Middle frontal gyrus (tissue), 1 donor: ENCODE results near the gene DNAJC6.
A peak's percentile ranks its signal among the peaks of the same experiment; 100 is the strongest.

Experiments used
- DNase-seq: peaks from one replicate; pipeline ENCODE4 v3.0.0-alpha.2; 2015; ENCODE audit warnings: low spot score; ENCODE audit errors: extremely low spot score

The DNAJC6 gene

DNA sequence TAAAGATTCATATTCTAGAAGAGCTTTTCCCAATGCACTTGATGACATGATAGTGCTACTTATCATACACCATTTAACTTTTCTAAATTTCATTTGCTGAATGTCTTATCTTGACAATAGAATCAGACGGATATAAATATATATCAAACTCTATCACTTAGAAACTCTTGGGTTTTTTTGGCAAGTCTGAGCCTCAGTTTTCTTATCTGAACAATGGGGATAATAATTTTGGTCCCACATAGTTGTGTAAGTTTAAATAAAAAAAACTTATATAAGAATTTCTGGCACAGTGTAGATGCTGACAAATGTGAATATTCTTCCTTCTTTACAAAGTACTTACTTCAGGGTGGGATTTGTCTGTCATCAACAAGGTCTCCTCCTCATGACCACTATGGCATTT is 89.7 kb downstream of the DNAJC6 start:
- no peak for DNase-seq

DNA sequence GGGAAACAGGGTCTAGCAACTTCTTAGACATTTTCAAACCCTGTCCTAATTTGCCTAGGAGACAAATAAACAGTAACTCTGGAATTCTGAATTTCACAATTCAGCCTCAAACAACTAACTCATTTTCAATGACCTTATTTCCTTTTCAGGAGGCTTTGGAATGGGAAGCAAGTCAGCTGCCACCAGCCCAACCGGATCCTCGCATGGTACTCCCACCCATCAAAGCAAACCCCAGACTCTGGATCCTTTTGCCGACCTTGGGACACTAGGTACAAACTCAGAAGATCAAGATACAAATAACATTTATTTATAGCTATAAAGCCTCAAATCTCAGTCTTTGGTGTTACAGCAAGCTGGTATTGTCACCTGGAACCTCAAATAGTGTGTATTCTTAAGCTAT is 92.3 kb downstream of the DNAJC6 start:
- DNase-seq = no peak

DNA sequence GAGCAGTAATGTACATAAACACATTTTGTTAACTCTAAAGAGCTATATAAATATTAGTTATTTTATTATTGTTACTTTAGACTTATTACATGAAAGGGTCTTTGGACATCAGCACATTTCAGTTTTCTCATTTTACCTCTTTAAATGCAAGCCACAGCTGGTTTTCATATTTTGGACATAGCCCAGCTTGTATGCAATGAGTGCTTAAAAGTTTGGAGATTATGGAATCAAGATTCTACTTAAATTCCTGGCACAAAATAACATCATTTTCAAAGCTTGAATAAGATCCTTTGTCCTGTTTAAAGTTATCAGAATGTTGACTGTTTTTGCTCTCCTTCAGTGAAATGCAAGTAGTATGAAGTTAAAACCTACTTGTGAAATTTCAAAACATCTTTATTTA is 95.6 kb downstream of the DNAJC6 start:
- DNase-seq = no peak

DNA sequence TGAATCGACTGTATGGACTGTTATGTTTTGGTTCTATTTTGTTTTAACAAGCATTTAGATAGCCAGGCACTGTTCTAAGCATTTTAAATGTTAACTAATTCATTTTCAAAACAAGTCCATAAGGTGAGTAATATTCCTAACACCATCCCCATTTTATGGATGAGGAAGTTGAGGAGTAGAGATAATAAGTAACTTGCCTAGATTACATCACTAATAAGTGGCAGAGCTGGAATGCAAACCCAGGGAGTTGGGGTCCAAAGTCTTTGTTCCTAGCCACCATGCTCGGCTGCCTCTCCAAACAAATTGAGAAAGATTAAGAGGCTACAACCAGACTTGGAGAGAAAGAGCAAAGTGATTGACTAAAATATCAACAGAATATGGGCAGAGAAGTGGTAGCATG is 98.5 kb downstream of the DNAJC6 start:
- DNase-seq = no peak

DNA sequence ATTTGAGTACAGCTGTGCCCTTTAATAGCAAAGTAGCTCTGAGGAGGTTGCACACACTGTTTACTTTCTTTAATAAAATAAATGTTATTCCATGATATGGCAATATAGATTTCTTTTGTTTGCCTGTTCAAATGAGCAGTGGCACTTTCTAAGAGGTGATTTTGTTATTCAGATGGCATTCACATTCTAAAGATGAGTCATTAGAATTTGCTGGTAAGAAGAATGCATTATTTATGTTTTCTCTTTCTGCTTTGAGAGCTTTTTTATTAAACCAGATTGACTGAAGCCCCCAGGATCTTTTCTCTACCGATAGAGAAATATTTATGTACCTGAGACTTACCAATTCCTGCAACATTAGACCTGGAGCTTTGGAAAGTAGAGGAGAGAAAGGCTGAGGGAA is 100.0 kb downstream of the DNAJC6 start:
- no peak for DNase-seq

DNA sequence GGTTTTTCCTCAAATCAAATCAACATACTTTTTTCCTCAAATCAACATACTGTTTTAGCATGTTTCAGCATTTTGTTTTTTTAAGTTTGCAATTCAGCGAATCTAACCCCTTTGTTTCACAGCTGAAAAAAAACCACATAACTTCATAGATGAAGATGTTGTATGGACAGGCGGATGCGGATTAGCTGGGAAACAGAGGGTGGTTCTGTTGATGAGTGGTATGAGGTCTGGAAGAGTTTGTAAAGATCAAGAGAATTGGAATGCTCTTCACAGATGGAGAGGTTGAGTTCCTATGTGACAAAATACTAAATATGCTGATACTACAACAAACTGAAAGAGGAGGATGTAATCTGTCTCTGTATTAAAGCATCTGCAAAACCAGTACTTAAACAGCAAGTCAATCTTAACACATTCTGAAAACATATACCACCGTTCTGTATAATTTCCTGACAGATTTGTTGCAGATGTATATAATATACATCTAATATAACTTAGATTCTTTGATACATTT is 100.5 kb downstream of the DNAJC6 start:
- no peak for DNase-seq

DNA sequence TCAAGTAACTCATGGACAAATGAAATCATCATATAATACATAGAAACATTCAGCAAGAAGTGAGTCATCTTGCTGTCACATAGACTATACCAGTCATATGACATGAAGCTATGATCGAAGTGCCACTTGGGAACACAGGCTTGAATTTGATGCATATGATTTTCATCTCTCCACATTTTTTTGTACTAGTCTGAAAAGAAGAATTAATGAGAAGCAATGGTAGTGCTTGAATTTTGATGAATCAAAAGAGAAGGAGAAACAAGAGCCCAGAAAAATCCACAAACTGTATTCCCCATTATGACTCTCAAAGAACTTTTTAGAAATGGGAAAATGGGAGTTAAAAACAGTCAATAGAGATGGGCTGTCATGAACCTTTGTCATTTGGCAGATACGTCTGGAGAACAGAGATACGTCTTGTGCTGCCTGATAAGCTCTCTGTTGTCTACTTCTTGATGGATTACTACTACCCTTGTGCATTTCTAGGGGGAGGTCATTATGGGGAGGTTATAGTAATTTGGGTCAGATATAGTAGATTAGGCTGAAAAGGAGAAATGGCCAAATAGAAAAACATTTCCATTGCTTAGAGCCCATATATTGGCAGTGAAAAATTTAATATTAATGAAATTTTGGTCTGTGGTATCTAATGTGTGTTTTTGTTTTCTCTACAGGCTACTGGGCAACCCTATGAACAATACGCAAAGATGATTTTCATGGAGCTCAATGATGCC is 103.1 kb downstream of the DNAJC6 start:
- DNase-seq = no peak

DNA sequence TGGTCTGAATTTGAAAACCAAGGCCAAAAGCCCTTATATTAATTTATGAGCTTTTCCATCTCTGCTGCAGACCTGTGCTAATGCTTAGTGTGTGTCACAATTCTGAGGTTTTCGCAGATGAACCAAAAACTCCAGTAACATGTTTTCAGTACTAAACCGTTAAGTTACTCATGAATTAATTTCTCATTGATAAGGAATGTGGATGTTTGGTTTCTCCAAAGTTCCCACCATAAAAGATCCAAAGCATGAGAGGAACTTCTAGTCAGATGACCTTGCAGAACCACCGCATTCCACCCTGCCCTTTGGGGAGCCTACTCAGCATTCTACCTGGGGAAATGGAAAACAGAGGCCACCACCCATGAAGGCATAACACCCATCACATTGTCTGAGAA is 103.6 kb downstream of the DNAJC6 start:
- DNase-seq = no peak

DNA sequence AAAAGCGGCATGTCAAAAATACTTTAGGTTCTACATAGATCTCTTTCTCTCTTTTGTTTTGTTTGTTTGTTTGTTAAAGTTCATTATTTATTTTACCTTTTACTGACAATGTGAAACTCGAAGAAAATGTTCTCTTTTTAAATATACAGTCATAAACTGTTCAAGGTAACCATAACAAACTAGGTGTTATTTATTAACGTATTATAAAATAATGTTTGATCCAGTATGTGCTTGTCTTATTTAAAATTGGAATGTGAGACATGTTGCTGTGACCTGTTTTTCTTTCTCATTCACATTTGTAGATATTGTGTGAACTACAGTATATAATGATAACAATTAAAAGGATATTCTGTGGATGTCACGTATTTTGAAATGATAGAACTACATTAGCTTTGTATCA is 105.2 kb downstream of the DNAJC6 start:
- no peak for DNase-seq

DNA sequence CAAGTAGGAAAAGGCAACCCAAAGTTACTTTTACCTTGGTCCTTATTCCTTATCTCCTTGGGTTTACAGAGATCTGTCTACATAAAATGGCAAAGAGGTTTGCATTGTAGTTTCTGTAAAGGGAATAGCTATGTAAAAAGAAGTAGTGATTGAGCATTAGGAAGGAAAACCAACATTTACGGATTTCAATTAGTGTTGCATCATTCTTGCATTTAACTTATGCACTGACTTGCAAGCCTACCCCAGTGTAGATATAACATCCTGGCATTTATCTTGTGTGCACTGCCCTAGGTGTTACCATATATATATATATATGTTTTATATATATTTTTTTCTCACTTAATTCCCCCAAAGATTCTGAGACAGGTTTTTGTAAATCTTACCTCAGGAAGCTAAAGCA is 107.4 kb downstream of the DNAJC6 start:
- DNase-seq = no peak

DNA sequence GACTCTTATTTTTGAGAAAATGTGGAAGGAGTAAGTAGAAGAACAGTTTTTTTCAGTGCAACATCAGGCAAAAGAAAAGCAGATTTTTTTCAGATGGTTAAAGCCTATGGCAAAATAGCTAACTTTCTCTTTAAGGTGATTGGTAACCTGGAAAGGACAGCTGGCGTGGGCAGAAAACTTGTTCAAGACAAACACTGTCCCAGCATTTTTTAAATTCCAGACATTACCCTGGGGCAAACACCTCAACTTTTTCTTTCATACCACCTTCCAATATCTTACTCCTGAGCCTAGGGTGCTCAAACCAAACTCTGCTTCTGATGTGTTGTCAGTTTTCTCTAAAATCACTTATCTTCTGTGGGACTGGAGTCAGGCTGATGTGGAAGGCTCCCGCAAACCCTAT is 108.4 kb downstream of the DNAJC6 start:
- DNase-seq = no peak

DNA sequence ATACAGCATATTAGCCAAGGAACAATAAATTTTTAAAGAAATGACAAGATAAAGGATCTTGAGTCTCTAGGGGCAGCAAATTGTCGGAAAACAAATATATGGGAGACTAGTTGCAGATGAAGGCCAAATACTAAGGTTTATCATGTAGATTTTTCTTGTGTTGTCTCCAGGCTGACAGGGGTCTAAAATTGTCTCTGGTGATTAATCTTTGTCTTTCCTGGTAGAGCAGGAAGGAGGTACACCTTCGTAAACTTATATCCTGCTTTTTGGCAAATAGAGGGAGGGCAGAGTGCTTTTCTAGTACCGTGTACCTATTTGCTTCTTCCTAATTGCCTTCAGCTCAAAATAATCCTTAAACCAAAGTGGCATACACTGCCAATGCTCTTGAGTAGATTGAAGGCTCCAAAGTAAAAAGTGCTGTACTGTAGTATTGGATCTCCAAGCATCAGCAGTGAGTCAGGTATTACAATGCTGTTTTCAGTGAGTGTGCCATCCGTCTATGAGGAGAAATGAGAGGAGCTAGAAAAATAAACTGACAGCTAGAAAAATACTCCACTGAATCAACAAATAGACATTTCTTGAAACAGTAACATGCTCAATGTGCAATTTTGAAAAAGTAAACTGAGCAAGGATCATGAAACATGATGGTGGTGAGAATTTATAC is 109.3 kb downstream of the DNAJC6 start:
- DNase-seq = no peak

DNA sequence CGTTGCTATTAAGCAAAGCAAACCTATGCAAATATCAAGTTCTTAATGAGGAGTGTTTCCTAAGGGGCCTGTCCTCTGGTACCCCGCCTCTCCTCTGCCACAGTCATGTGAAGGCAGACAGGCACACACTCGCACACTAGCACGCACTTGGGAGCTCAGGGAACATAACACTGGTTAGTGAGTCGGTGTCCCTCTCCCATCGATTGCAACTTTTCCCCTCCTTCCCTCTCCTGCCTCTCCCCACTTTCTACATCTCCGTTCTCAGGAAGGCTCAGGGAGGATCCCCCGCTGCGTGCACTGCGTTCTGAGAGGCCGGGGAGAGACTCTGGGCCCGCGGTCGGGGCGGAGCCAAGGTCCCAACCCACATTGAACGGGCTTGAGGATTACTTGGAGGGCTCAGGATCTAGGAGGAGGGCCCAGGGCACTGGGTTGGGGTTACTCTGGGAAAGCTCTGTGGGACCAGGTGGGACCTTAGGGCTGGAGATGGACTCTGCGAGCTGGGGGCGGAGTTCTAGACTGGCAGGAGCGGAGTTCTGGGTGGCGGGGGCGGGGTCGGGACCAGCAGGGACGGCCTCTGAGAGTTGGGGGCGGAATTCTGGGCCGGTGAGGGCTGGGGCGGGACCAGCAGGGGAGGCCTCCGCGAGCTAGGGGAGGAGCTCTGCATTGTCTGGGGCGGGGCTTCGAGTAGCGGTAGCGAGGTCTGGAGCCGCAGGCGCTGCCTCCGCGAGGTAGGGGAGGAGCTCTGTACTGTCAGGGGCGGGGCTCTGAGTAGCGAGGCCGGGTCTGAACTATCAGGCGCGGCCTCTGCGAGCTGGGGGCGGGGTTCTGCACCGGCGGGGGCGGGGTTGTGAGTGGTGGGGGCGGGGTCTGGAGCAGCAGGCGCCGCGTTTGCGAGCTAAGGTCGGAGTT is 110.6 kb downstream of the DNAJC6 start:
- DNase-seq = peak; percentile 89

DNA sequence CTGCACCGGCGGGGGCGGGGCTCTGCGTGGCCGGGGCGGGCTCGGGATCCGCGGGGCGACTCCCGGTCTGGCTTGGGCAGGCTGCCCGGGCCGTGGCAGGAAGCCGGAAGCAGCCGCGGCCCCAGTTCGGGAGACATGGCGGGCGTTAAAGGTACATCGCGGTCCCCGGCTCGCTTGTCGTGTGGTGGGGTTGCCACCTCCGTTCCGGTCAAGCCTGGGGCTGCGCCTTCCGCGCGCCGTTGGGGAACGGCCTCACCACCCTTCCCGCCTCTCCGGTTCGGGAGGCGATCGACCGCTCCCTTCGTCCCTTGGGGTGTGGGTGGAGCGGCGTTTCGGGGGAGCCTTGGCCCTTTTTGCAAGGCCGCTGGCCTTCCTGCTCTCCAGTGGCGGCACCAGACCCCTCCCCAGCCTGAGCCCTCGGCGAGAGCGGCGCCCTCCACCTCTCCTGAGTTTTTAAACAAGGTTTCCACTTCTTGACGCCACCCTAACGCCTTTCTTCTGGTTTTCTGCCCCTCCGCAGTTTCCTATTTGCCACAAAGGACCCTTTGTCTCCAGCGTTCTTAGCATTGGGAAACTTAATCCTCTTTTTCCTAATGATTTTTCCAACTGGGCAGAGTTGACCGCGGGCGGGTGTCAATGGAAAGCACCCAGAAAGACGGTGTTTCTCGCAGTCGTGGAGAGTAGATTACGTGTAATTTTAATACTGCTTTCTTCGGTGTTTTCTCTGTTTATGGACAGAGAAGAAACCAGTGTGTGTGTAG is 111.4 kb downstream of the DNAJC6 start, which contains the start of the genes LEPR and LEPROT:
Gene LEPR (plus strand): TSS at position 79 of the 761 bp plus-strand sequence. CDS start 144,898 bp downstream, outside the sequence.
Gene LEPROT (plus strand): TSS at position 79 of the 761 bp plus-strand sequence. CDS start 57 bp downstream, at position 136.
- no peak for DNase-seq

DNA sequence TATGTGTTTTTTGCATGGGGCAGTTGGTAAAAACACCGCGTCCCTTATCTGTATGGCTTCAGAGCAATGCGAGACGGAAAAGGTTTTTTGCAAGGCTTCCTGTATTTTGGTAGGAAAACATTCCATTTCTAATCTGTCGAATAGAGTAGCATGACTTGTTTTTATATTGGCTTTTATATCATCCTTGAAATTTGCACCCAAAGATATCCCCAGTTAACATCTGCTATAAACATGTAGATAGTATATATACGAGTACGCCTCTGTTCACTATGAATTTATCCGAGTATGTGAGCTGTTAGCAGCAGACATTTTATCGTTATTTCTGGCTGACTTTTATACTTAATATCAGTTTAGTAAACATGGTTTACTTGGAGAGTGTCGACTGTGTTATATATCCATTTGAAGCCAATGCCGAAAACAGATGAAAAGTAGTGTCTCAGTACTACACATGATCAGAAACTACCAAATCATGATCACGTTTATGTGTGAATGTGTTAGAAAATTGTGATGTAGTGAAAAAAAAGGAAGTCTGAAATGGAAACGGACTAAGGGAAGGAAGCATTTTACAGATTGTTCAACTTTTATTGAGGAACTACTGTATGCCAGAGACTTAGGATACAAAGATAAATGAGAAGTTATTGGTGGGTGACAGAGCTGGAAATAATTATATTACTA is 112.1 kb downstream of the DNAJC6 start:
- DNase-seq = no peak

DNA sequence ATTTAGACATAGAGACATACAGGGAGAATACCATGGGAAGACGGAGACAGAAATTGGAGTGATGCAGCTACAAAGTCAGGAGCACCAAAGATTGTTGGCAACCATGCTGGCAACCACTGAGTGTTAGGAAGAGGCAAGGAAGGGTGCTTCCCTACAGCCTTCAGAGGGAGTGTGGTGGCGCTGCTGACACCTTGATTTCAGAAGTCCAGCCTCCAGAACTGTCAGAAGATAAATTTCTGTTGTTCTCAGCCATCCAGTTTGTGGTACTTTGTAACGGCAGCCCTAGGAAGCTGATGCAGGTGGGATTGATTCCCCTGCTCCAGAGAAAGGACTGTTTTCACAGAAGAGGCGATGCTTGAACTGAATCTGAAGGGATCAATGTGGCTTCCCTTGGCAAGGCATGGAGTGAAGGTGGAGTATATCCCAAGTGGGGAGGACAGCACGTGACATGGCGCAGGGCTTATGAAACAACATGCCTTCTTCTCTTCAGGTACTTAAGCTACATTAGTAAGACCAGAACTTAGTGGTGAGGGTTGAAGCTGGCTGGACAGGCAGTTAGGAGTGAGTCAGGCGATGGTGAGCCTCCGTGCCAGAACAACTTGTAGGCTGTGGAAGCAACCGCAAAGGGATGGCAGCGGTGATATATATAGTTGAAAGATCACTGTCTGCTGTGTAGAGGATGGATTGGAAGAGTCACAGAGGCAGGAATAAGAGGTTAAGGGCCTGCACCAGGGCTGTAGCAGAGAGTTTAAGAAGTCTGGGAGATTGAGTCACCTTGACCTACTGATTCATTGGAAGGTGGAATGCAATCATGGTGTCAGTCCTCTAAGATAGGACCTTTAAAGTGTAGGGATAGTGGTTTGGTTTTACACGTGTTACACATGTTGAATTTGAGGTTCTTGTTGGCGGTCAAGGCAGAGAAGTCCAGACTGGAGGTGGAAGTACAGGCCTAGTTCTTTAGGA is 113.2 kb downstream of the DNAJC6 start:
- no peak for DNase-seq

DNA sequence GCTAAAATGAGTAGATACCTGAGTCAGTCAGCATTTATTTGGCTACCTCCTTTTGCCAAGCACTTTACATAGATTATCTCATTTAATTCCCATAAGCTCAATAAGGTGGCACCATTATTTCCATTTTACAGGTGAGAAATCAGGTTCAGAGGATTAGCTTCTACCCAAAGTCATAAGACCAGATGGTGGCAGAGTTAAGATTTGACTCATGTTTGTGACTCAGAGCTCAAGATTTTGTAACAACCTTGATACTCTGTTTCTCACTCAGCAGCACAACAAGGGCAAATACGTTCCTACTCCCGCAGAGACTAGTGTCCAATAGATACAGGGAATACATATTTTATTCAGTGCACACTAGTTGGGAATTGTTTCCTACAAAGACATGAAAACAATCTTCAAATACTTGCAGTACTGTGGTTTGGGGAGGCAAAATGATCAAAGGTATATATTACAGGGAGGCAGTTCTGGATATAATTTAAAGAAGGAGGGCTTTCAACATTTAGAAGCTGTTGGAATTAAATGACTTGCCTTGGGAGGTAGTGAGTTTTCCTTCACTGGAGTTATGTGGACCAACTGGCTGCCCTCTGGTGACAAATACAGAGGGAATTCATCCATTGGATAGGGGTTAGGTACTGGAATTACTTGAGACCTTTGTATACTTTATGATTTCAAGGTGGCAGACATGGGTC is 114.7 kb downstream of the DNAJC6 start:
- DNase-seq = no peak

DNA sequence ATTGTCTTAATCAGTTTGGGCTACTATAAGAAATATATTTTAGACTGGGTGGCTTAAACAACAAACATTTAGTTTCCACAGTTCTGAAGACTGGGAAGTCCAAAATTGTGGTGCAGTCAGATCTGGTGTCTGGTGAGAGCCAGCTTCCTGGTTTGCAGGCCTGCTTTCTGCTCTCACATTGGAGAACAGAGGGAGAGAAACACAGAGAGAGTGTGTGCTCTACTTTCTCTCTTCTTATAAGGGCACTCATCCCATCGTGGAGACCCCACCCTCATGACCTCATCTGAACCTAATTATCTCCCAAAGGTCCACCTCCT is 115.2 kb downstream of the DNAJC6 start:
- no peak for DNase-seq

DNA sequence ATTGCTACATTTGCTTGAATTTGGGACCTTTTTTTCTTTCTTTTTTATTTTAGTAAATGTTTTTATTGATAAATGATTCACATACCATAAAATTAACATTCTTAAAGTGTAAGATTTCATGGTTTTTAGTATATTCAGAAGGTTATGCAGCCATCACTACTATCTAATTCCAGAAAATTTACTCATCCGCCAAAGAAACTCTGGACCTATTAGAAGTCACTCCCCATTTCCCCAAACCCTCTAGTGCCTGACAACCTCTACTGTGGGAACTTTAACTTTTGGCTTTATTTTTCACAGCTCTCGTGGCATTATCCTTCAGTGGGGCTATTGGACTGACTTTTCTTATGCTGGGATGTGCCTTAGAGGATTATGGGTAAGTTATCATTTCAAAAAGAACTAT is 115.7 kb downstream of the DNAJC6 start:
- DNase-seq = no peak
